ENCODE results near the gene LHFPL2.
"Not testable (repeated sequence)": the region's sequence is repeated elsewhere in the genome, so short reads cannot be mapped to it uniquely, and the experiment has no call there.

LHFPL2 gene, protein sequence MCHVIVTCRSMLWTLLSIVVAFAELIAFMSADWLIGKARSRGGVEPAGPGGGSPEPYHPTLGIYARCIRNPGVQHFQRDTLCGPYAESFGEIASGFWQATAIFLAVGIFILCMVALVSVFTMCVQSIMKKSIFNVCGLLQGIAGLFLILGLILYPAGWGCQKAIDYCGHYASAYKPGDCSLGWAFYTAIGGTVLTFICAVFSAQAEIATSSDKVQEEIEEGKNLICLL

DNA sequence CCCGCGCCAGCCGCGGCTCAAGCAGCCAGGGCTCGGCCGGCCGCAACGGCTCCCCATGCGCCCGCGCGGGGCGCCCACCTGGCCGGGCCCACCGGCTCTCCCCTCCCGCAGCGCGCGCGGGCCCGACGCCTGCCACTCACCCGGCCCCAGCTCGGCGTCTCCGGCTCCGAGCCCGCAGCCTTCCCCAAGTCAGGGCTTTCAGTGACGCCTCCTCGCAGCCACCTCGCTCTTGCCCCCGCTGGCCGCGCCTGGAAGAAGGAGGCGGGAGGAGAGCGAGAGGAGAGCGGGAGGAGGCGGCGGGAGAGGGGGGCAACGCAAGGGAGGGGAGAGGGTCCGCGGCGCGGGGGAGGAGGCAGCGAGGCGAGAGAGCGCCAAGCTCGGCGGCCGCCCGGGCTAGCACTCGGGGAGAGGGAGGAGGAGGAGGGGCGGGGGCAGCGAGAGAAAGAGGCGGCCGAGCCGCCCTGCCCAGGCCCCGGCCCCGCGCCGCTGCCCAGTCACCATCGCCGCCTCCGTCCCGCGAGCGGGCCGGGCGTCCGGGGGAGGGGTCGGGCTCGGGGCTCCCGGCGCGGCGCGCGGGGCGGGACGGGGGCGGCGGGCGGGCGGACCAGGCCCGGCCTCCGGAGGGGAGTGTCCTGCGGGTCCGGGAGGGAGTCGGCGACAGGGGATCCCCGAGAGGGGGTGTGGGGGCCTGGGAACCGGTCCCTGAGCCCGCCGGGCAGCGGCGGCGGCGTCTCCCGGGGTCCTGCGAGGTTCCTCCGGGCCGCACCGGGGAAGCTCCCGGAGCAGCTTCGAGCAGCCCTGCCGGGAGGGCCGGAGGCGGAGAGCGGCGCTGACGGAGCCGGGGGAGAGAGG lies at the start of gene LHFPL2:
TSS of gene LHFPL2 (minus strand) at position 414 of the 852 bp plus-strand sequence. CDS start 138,559 bp downstream, outside the sequence.
- DNase-seq = peak; percentile 23 to 37

DNA sequence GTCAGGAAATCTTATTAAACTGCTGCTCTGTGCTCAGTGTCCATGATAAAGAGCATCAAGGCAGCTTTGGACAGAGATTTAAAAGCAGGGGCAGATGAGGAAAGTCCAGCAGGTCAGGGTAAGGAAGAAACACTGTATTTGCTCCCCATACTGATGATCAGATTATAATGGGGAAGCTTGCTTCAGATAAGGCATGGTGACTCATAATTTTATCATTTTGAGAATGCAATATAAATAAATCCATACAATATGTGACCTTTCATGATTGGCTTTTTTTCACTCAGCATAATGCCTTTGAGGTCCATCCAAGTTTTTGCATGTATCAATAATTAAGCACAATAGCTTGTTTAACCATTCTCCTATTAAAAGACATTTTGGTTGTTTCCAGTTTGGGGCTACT lies 48.1 kb upstream of the LHFPL2 start:
- no peak for DNase-seq

DNA sequence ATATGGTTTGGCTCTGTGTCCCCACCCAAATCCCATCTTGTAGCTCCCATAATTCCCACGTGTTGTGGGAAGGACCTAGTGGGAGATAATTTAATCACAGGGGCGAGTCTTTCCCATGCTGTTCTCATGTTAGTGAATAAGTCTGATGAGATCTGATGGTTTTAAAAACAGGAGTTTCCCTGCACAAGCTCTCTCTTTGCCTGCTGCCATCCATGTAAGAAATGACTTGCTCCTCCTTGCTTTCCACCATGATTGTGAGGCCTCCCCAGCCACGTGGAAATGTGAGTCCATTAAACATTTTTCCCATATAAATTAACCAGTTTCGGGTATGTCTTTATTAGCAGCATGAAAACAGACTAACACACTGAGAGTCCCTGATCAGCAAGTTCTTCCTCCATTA lies 47.5 kb upstream of the LHFPL2 start:
- DNase-seq = not testable (repeated sequence)

DNA sequence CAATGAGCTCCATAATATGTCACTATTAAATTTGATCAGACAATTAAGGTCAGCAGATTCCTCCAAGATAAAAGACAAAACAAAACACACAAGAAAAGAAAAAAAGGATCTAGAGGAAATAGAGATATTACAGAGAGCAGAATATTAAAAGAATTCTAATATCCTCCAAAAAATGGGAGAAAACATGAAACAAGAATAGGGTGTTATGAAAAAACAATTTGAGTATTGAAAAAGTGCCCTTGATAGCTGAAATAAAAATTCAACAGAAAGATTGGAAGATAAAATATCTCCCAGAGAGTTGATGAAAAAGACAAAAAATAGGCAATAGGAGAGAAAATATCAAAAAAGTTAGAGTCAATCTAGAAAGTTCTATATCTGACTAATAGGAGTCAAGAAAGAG lies 44.8 kb upstream of the LHFPL2 start:
- DNase-seq = no peak

DNA sequence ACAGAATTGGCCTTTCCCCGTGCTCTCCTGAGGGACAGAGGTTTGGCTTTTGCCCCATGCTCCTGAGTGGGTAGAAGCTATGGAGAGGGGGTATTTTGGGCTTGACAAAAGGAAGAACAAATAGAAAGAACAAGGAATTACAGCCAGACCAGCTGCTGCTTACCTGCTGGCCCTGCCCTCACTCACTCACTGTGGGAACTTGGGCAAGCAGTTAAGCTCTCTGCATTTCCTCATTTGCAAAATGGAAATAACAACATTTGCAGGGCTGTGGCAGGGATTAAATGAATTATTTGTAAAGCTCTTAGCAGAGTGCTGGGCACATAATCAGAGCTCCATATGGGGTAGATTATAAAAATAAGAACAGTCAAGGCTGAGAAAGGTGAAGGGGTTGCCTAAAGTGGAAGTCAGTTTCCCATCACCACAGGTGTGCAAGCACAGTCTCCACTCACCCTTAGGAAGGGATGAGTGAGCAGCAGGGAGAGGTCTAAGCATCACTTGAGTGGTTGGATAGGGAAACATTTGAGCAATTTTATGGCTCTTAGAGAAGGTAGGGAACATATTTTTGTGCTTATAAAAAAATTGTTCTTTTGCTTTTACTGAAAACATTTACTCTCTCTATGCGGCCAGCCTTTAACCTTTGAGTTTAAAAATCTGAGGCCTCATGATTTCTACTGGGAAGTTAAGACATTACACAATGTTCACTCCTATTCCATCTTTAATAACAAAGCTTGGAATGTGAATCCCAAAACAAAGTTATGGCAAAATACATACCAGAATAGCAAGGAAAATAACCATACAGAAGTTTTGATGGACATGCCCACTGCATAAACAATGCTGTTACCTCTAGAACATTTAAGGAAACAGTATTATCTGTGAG lies 42.8 kb upstream of the LHFPL2 start:
- DNase-seq = no peak

DNA sequence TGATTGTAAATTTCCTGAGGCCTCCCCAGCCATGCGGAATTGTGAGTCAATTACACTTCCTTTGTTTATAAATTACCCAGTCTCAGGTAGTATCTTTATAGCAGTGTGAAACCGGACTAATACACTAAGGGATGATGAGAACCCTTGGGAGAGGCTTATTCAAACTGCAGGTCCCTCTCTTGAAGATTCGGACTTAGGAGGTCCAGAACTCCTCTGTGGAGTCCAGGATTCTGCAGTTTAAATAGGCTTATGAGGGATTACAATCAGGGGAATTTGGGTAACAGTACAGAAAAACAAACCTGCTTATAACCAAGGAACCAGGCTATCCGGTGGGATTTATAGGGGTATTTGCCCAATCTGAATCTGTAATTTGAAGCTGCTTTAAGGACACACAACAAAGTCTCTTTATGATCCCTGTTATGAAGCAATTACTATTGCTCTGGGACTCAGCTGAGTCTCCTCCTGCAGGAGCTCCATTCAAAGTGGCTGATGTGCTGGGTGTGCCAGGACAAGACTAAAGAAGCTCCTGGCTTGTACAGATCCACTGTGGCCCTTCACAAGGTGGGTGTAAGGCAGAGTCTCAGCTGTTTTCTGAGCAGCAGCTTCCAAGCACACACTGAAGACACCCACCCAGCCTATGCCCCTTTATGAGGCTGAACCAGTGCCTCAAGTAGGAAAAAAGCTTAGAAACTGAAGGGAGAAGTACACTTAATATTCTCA lies 41.8 kb upstream of the LHFPL2 start:
- no peak for DNase-seq

DNA sequence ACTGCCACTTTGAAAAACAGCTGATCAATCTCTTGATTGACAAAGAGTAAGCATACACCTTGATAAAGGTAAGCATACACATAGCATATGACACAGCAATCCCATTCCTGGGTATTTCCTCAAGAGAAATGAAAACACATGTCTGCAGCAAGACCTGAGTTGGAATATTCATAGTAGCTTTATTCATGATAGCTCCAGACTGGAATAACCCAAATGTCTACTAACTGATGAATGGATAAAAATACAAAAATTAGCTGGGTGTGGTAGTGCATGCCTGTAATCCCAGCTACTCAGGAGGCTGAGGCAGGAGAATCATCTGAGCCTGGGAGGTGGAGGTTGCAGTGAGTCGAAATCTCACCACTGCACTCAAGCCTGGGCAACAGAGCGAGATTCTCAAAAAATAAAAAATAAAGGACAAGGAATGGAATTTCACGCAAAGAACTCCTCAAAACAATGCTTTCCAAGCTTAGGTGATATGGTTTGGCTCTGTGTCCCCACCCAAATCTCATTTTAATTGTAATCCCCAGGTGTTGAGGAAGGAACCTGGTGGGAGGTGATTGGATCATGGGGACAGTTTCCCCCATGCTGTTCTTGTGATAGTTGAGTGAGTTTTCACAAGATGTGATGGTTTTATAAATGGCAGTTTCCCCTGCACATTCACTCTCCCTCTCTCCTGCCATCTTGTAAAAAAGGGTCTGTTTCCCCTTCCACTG lies 41.1 kb upstream of the LHFPL2 start:
- no peak for DNase-seq

DNA sequence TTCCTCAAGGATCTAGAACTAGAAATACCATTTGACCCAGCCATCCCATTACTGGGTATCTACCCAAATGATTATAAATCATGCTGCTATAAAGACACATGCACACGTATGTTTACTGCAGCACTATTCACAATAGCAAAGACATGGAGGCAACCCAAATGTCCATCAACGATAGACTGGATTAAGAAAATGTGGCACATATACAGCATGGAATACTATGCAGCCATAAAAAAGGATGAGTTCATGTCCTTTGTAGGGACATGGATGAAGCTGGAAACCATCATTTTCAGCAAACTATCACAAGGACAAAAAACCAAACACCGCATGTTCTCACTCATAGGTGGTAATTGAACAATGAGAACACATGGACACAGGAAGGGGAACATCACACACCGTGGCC lies 38.9 kb upstream of the LHFPL2 start:
- DNase-seq = not testable (repeated sequence)

DNA sequence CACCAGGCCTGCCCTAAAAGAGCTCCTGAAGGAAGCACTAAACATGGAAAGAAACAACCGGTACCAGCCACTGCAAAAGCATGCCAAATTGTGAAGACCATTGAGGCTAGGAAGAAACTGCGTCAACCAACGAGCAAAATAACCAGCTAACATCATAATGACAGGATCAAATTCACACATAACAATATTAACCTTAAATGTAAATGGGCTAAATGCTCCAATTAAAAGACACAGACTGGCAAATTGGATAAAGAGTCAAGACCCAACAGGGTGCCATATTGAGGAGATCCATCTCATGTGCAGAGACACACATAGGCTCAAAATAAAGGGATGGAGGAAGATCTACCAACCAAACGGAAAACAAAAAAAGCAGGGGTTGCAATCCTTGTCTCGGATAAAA lies 35.3 kb upstream of the LHFPL2 start:
- not testable (repeated sequence) for DNase-seq

DNA sequence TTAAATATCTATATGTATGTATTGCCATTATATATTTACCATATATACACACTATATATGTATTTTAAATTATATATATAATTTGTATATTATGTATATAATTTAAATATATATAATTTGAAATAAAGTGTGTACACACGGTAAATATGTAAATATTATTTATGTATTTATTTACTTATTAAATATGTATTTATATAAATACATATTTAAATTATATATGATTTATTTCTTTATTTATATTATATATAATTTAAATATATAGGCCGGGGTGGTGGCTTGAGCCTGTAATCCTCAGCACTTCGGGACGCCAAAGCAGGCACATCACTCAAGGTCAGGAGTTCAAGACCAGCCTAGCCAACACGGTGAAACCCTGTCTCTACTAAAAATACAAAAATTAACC lies 31.3 kb upstream of the LHFPL2 start:
- no peak for DNase-seq

DNA sequence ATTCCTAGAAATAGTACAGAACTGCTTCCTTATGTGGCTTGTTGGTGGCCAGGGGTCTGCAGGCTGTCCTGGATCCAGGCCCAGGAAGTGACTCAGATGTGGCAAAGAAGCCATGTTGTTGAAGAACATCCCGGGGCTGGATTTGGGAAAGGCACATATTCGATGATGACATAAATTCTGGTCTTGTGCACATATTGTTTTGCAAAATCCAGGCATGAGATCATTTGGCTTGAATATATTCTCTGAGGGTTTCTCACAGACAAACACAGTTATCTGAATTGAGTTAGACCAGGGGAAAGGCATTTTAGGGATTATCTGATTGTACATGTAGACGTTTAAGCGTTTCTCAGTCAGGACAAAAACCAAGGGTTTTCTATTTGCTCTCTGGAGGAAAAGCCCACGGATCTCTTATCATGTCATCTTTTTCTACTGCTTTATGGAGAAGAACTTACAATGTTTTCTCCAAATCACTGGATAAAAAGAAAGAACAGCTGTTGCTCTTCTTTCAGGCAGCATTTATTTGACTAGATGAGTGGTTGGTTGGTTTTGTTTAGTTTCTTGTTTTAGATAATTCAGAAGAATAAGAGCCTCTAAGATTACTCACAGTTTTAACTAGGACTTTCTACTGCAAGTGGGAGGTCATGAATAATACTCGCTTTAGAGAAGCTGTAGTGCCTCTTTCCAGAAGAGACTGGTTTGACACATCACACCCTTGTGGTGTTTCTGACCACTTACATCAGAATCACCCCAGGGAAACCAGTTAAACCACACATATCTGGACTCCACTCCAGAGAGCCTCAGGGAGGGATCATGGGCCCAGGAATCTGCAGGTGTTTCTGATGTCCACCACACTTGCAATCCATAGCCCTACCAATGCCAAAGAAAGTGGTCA lies 29.5 kb upstream of the LHFPL2 start:
- DNase-seq = no peak

DNA sequence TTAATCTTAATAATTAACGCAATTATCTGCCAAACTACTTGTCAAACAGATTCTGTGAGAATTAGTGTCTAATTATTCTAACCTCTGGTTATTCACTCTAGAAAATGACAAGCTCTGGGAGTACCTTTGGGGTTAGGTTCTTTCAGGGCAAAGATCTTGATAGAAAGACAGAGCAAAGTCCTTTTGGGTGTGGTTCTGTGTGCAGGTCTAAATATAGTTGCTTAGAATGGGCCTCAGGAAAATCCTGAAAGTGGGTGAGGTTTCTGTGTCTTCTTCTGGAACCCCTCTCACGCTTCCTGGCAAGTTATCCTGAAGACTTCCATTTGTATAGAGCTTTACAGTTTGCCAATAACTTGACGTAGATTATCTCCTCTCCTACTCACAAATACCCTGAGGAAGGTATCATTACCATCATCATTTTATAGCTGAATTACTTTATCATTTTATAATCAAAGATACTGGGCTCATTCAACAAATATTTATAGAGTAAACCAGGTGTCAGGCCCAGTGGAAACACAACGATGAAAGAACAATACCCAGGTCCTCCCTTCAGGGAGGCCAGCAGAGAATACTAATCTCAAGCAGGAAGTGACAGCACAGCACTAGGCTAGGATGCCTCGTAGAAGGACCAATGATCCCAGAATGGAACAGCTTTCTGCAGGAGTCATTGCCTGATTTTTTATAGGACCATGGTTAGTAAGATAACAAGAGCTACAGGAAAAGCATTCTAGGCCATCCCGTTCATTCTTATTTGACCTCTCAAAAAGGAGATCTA lies 27.6 kb upstream of the LHFPL2 start:
- no peak for DNase-seq

DNA sequence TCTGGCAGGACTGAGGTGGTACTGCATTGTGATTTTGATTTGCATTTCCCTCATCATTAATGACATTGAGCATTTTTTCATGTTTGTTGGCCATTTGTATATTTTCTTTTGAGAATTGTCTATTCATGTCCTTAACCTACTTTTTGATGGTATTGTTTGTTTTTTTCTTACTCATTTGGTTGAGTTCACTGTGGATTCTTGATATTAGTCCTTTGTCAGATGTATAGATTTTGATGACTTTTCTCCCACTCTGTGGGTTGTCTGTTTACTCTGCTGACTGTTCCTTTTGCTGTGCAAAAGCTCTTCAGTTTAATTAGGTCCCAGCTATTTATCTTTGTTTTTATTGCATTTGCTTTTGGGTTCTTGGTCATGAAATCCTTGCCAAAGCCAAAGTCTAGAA lies 25.3 kb upstream of the LHFPL2 start:
- DNase-seq = not testable (repeated sequence)

DNA sequence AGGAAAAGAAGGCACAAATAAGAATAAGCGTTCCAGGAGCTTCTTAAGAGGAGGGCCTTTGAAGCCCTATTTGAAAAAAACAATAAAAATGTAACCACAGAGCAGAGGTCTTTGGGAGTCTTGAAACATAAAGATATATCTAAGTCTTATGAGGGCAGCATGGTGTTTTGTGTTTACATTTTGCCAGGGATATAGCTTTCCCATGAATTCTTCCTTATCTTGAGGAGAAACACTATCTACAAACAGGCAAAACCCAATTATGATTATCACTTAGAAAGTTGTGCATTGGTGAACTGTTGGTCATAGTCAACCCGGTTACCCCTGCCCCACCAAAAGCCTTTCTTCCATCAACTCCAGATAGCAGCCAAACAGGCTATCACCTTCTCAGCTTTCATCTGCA lies 23.6 kb upstream of the LHFPL2 start:
- DNase-seq = no peak

DNA sequence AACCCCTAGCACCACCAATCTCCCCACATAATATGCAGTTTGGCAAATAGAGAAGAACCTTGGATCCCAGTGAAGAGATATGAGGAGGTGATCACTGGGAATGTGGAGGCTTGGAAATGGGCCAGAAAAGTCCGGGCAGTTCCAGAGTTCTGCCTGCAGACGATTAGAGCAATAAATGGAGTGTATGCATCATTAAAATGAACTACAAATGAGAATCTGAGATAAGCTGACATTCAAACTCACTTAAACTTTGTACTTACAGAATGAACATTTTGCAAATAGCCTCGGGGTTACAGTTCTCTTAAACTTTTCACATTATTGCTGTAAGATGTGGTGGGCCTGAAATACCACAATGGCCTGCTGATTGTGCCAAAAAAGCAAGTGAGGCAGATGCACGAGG lies 23.0 kb upstream of the LHFPL2 start:
- DNase-seq = no peak

DNA sequence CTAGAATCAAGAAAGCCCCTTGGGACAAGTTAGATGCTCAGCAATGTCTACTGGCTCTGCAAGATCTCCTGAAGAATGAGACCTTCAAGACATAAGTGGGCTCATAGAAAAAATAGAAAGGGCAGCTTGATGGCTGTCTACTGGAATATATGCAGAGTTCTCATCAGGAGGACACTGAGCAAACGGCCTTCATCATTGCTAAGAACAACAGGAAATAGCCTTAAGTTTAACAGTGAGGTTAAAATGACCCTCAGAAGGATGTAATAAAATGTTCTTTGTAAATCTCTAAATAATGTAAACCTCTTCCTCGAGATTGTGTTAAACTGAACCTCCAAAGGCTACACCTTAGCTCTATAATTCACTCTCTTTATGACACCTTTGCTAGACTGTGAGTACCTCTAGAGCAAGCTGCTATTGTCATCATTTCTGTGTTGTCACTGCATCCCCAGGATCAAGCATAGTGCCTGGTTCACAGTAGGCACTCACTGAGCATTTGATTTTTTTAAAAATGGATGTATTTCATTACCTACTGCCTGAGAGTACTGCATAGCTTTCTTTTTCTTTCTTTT lies 22.2 kb upstream of the LHFPL2 start:
- DNase-seq = no peak

DNA sequence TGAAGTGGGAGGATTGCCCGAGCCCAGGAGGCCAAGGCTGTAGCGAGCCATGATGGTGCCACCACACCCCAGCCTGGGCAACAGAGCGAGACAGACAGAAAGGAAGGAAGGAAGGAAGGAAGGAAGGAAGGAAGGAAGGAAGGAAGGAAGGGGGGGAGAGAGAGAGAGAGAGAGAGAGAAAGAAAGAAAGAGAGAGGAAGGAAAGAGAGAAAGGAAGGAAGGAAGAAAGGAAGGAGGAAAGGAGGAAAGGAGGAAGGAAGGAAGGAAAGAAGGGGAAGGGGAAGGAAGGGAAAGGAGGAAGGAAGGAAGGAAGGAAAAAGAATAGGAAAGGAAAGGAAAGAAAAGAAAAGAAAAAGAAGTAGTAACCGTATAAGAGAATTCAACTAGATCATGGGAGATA lies 20.8 kb upstream of the LHFPL2 start:
- DNase-seq = no peak

DNA sequence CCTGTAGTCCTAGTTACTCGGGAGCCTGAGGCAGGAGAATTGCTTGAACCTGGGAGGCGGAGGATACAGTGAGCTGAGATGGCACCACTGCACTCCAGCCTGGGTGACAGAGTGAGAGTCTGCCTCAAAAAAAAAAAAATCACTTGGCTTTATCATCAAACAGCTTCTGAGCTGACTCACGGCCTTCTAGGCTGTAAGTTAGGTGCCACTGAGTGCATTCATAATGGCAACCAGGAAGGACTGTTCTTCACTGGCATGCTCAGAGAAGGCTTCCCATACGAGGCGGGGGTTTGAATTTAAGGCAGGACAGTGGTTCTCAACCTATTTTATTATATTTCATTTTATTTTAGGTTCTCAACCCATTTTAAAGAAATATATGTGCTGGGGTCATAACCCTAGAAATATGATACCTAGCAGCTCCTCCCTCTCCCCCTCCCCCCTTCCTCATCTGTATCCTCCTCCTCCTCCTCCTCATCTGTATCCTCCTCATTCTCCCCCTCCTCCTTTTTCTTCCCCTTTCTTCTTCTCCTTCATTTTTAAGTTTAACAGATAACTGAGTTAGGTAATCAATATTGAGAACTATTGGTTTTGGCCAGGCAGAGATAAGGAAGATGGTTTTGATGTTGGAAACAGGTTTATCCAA lies 19.0 kb upstream of the LHFPL2 start:
- no peak for DNase-seq

DNA sequence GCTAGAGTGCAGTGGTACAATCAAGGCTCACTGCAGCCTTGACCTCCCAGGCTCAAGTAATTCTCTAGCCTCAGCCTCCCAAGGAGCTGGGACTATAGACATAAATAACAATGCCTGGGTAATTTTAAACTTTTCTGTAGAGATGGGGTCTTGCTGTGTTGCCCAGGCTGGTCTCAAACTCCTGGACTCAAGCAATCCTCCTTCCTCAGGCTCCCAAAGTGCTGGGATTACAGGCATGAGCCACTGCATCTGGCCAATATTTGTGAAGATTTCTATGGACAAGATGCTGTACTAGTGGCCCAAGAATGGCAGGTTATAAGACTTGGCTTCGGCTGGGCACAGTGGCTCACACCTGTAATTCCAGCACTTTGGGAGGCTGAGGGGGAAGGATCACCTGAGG lies 18.4 kb upstream of the LHFPL2 start:
- not testable (repeated sequence) for DNase-seq
